Mucosa of descending colon (tissue), 3 donors: Measurements from ENCODE around the gene CNIH3. TPM values are rescaled to one million over a fixed set of nuclear protein-coding genes. Genes with fewer than 3 reads are reported as not detected.

Experiments
- ATAC-seq: fragments of 200-7000 bp; cut with Tn5 transposase; one replicate; pipeline ENCODE4 v1.9.1; 2020; ENCODE audit warnings: mild to moderate bottlenecking, moderate library complexity
- DNase-seq, 3 donors: peaks; one replicate each; pipeline ENCODE4 v3.0.0-alpha.2; 2020
- H3K36me3 ChIP-seq: fragments of 200-600 bp; one replicate; pipeline ENCODE4 v1.8.0; 2021; ENCODE audit warnings: low read depth, mild to moderate bottlenecking
- H3K4me1 ChIP-seq: fragments of 200-600 bp; one replicate; pipeline ENCODE4 v1.8.0; 2021; ENCODE audit warnings: low read depth, mild to moderate bottlenecking
- H3K4me3 ChIP-seq: fragments of 200-600 bp; one replicate; pipeline ENCODE4 v1.8.0; 2021; ENCODE audit warnings: mild to moderate bottlenecking
- H3K9me3 ChIP-seq: fragments of 200-600 bp; one replicate; pipeline ENCODE4 v1.8.0; 2021; ENCODE audit warnings: mild to moderate bottlenecking
- CTCF ChIP-seq: fragments of 200-600 bp; IDR thresholded peaks from one replicate; pipeline ENCODE4 v1.8.0; 2022; ENCODE audit warnings: antibody characterized with exemption, mild to moderate bottlenecking
- intact Hi-C, 2 donors: fragments of 100-400 bp; cut with DNase I in 1 of 2; cut with micrococcal nuclease in 1 of 2; formaldehyde crosslinking; loops; one replicate each; pipeline versions ENCODE4 v1.11.0 to v1.11.1; 2022; cut with DNase I, micrococcal nuclease
- total RNA-seq, 3 donors: library from RNA; stranded (reverse); fragmentation: NEBNext Ultra II Directional in 2 of 3; extraction: Animal tissue kit (Norgen Biotek cat#: 25700) in 2 of 3; gene quantifications; one replicate each; pipeline versions ENCODE4 v1.2.1 to v1.2.4, GENCODE V29; 2021 to 2023
- donor health status: DM: no; HTN: no; CAD: no; lungs with moderate emphysema.
- donor health status: DM: no; HTN: no; CAD: no.
- donor health status: DM: no; HTN: yes; CAD: no.

The CNIH3 gene
- total RNA-seq, 3 donors from 2014 or later, result 1.0 to 2.5 (median 1.1) TPM

- no peak for ATAC-seq
These were observed 6.7 kb downstream of the CNIH3 start for GRCh38 chr1:224622831-224623230.

GRCh38 chr1:224623310-224623714, 7.2 kb downstream of the CNIH3 start:
- DNase-seq, result no peak
- no peak for TF ChIP-seq CTCF
- Histone ChIP-seq H3K9me3 (no peaks in the 10 kb centered on the region), H3K4me3 (no peak overlapping the region), H3K4me1 (no peaks in the 10 kb centered on the region), H3K36me3 (no peaks in the 10 kb centered on the region)
- ATAC-seq, result peak; percentile 12
- intact Hi-C loops, result no loop called here

More at GRCh38 chr1:224622831-224623230, 6.7 kb downstream of the CNIH3 start:
- H3K4me3 ChIP-seq, result no peak overlapping the region
- intact Hi-C loops, result no loop called here
- TF ChIP-seq CTCF, result no peak
- H3K4me1 ChIP-seq, result no peaks in the 10 kb centered on the region
- DNase-seq, result no peak
- no peaks in the 10 kb centered on the region for H3K36me3 ChIP-seq
- H3K9me3 ChIP-seq, result no peaks in the 10 kb centered on the region

- Histone ChIP-seq H3K36me3 (no peaks in the 10 kb centered on the region), H3K4me1 (no peaks in the 10 kb centered on the region), H3K4me3 (no peak overlapping the region), H3K9me3 (no peaks in the 10 kb centered on the region)
- intact Hi-C loops, result no loop called here
- ATAC-seq, result peak; percentile 80
- peak in 2 of 3 donors; percentile 39 to 55 for DNase-seq
- TF ChIP-seq CTCF, result no peak
These were observed 7.7 kb downstream of the CNIH3 start for GRCh38 chr1:224623743-224624333.

- intact Hi-C loops, result no loop called here
- no peak overlapping the region for H3K4me3 ChIP-seq
- no peak for DNase-seq
These were observed 8.3 kb downstream of the CNIH3 start for GRCh38 chr1:224624432-224624831.

DNA sequence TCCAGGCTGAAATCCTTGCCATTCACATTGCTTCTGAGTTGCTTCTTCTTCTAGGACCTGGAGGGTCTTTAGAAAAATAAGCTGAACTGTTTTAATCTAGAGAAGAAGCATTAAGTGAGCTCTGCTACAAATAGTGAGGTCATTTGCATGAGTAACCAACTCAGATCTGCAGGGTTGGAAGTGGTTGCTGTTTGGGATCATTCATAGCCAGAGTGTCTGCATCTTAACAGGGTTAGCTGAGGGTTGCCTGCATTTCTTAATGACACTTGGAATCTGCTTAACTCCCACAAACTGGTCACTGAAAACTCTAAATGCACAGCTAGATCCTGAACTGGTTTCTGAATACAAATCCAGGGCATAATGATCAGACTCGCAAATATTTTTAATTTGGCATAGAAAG, 9.9 kb downstream of the CNIH3 start:
- Histone ChIP-seq H3K4me1 (no peaks in the 10 kb centered on the region), H3K4me3 (no peak overlapping the region), H3K9me3 (no peaks in the 10 kb centered on the region), H3K36me3 (no peaks in the 10 kb centered on the region)
- no peak for DNase-seq
- intact Hi-C loops, result no loop called here
- no peak for TF ChIP-seq CTCF
- ATAC-seq, result no peak

More at GRCh38 chr1:224624432-224624831, 8.3 kb downstream of the CNIH3 start:
- ATAC-seq, result no peak
- Histone ChIP-seq H3K4me1 (no peaks in the 10 kb centered on the region), H3K36me3 (no peaks in the 10 kb centered on the region), H3K9me3 (no peaks in the 10 kb centered on the region)
- TF ChIP-seq CTCF, result no peak

DNA sequence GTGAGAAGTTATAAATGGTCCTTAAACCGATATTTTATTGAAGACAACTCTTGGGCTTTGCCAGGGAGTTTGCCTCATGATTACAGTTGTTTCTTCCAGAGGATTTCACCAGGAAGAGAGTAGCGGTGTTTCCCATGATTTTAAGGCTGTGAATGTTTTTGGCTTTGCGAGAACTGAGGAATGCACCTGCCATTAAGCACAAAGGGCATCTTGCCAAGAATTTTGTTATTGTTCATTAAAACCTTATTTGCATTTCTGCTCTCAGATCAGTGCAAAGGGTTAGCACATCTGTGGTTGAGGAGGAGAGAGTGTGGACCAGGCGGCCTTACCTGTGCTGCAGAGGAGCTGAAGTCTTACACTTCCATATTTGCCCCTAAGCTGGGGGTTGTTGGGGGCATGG, 13.8 kb downstream of the CNIH3 start:
- no peaks in the 10 kb centered on the region for H3K4me1 ChIP-seq
- no peaks in the 10 kb centered on the region for H3K9me3 ChIP-seq
- intact Hi-C loops, result no loop called here
- H3K36me3 ChIP-seq, result no peaks in the 10 kb centered on the region
- DNase-seq, result no peak
- no peak for ATAC-seq
- H3K4me3 ChIP-seq, result no peak overlapping the region
- TF ChIP-seq CTCF, result no peak
